GM18498 (cell line): Measurements from ENCODE around the gene GIPC2.
"Not testable (repeated sequence)": the region's sequence is repeated elsewhere in the genome, so short reads cannot be mapped to it uniquely, and the experiment has no call there.

Experiments used
- ATAC-seq: cut with Tn5 transposase; IDR thresholded peaks from one replicate; pipeline ENCODE4 v1.9.1; 2021; ENCODE audit warnings: mild to moderate bottlenecking, moderate library complexity; ENCODE audit not compliant: unreplicated experiment

Gene GIPC2

DNA sequence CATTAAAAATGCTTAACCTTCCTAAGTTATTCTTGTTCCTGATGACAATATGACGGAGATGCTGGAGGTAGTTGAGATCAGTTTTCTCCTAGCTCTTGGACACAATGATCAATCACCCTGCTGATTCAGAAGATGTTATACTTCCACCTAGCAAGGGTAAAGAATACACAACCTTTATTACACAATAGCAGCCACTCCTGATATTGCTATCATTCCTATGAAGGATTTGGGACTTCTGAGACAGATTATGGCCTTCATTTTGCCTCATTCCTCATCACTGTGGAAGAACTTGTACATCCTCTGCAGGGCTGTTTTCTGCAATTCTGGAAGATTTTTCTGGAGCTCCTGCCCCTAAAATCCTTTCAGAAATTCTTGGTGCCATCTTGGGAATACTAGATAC lies 47.8 kb downstream of the GIPC2 start:
- ATAC-seq = no peak

GRCh38 chr1:78094639-78095038 lies 48.9 kb downstream of the GIPC2 start:
- no peak for ATAC-seq

GRCh38 chr1:78095593-78095992 lies 49.8 kb downstream of the GIPC2 start:
- no peak for ATAC-seq

DNA sequence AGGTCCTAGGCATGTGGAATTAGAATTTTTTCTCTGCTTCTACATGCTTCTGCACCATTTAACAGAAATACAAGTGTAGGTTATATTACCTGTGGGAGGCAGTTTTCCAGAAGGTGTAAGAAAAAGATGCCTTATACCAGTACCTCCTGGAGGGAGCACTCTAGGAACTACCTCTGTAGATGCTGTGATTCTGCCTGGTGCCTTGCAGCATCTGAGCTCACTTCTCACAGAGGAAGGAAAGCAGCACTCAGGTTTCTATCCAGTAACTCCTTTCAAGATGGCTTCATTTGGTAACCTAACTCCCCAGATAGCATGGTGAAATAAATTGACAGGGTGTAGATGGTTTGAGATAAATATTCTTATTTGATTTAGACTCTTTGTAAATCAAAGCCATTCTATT lies 50.3 kb downstream of the GIPC2 start:
- ATAC-seq = no peak

DNA sequence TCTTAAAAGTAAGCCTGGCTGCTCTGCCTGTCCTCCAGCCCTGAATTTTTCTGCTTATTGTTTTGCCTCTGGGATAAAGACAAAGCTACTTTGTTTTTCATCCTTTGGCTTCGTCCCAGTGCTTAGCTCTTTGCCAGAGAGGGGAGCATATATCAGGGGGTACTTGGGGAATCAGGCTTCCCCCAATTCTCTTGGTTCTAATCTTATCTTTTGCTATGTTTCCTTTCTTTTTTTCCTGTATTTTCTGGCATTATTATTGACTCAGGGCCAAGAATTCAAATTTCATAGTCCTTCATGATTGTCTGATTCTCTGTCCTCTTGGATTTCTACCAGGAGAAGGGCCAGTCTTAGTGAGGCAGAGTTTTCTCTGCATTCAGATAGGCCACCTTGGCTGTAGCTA lies 51.2 kb downstream of the GIPC2 start:
- ATAC-seq = no peak

GRCh38 chr1:78101051-78101450 lies 55.3 kb downstream of the GIPC2 start:
- no peak for ATAC-seq

DNA sequence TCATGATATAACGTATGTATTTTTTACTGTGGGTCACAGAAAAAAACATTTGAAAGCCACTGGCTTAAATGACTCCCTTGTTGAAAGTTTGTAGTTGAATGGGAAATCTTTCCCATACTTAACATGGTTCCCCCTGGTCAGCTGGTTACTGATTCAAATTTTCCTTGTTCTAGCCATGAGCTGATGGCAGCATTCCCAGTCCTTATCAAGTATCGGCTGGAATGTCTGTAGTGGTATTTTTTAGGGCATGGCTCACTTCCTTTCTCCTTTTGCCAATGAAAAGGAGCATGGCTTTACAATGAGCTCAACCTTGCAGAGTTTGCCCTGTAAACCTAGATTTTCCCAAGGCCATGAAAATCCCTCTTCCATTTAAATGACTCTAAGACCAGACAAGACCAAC lies 55.7 kb downstream of the GIPC2 start:
- ATAC-seq = no peak

DNA sequence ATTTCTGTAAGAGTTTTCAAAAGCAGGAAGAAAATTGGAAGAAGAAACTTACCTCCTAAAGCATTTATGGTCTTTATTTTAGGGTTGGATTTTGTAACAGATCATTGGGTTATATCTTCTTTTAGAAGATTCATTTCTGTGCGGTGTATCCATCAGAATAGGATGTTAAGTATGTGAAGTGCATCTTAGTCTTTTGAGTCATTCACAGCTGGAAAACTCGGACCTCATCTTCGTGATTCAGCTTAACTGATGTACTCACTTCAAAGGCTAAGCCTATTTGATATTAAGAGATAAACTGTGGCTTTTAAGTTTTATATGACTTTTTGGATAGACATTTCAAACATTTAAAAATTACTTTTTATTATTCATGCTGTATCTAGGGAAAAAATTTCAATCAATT lies 56.3 kb downstream of the GIPC2 start:
- ATAC-seq = no peak

- ATAC-seq = no peak
Measured at GRCh38 chr1:78102916-78103315, 57.1 kb downstream of the GIPC2 start.

GRCh38 chr1:78104322-78104721 lies 58.6 kb downstream of the GIPC2 start:
- ATAC-seq = no peak

- not testable (repeated sequence) for ATAC-seq
Measured at GRCh38 chr1:78109659-78110058, 63.9 kb downstream of the GIPC2 start.

GRCh38 chr1:78113156-78113916 lies 67.6 kb downstream of the GIPC2 start:
- ATAC-seq = no peak

GRCh38 chr1:78114034-78114956 lies 68.5 kb downstream of the GIPC2 start:
- peak; percentile 88 for ATAC-seq

DNA sequence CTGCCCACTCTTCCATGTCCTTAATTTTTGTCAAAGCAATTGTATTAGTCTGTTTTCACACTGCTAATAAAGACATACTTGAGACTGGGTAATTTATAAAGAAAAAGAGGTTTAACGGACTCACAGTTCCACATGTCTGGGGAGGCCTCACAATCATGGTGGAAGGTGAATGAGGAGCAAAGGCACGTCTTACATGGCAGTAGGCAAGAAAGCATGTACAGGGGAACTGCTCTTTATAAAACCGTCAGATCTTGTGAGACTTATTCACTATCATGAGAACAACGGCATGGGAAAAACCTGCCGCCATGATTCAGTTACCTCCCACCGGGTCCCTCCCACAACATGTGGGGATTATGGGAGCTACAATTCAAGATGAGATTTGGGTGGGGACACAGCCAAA lies 74.7 kb downstream of the GIPC2 start:
- not testable (repeated sequence) for ATAC-seq

GRCh38 chr1:78121710-78122109 lies 75.9 kb downstream of the GIPC2 start:
- no peak for ATAC-seq

DNA sequence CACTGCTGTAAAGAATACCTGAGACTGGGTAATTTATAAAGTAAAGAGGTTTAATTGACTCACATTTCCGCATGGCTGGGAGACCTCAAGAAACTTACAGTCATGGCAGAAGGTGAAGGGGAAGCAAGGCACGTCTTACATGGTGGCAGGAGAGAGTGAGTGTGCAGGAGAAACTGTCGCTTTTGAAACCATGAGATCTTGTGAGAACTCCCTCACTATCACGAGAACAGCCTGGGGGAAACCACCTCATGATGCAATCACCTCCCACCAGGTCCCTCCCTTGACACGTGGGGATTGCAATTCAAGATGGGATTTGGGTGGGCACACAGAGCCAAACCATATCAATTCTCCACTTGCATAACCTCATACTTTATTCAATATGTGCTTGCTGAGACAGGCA lies 76.6 kb downstream of the GIPC2 start:
- no peak for ATAC-seq

DNA sequence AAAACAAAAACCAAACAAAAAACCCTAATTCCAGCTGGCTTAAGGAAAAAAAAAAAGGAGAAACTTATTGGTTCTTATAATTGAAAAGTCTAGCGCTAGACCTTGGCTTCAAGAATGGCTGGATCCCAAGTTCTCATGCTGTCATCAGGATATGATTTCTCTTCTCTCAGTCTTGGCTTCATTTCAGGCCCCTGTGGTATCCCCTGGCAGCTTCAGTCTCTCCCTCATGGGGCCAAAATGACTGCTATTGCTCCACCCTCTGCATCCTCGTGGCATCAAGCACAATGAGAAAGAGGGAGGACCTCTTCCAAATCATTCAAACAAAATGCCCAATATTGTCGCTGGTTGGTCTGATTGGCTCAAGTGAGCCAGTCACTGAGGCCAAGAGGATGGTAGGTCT lies 80.7 kb downstream of the GIPC2 start:
- no peak for ATAC-seq

DNA sequence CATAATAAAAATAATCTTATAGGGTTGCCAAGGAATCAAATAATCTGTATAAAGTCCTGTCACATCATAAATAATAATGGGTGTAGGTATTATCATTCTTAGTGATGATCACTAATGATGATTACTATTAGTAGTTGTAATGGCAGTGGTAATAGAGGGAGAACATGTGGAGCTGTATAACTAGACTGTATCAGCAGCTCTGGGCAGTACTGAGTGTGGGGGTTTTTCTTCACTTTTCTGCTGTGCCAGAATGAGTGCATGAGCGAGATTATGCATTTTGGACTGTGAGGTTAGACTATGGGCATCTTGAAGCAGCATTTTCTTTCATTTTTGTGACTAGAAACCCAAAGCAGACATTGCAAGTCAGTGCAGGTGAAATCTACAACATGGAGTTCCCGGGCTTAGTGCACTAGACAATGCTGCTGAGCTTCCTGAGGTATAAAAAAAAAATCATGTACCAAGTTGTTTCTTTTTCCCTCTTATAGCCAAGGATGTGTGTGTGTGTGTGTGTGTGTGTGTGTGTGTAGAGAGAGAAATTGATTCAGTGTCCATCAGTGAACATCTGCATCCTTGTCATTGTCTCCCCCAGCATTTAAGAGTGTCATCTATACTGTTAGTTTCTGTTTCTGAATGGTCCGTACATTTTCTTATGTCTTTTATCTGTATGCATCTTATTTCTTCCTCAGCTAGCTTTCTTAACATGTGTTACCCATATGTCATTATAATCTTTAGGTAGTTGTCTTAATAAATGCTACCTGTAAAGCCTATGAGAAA lies 86.6 kb downstream of the GIPC2 start:
- ATAC-seq = no peak

- ATAC-seq = no peak
Measured at GRCh38 chr1:78132948-78133322, 87.2 kb downstream of the GIPC2 start.

GRCh38 chr1:78136680-78137079 lies 90.9 kb downstream of the GIPC2 start:
- ATAC-seq = no peak

DNA sequence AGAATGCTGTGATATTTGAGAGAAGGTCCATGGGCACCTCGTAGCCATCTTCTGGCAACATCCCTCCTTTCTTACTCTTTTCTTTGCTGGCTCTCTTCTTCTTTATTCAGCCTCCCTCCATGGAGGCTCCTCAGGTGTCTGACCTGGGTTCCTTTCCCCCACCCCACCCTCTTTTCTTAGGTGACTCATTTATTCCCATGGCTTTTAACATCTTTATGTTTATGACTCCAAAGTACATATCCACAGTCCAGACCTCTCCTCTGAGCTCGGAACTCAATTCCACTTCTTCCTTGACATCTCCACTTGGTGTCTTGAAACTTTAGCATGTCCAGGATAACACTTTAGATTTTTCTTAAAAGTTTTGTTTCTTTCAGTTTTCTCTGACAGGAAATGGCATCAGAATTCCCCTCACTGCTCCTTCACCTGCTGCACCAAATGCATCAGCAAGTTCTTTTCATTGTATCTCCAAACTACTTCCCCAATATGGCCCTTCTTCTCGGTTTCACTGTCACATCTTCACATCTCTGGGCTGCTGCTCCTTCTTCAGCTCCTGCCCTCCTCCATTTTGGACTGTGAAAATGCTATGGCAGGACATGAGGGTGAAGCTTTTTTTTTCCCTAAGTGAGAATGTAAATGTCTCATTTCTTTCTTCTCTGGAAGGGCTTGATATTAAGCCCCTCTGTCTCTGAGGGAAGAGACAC lies 95.9 kb downstream of the GIPC2 start:
- ATAC-seq = no peak
